Stimulated activated CD4-positive, alpha-beta T cell treated with anti-CD3 and anti-CD28 coated beads, Interleukin-2, amount 100 ng/mL, for 48 hours (primary cell): Measurements from ENCODE around the gene SLC30A4.

Experiments
- DNase-seq, 2 donors: peaks; one replicate each; pipeline ENCODE4 v3.0.0-alpha.2; 2020

The SLC30A4 gene

DNA sequence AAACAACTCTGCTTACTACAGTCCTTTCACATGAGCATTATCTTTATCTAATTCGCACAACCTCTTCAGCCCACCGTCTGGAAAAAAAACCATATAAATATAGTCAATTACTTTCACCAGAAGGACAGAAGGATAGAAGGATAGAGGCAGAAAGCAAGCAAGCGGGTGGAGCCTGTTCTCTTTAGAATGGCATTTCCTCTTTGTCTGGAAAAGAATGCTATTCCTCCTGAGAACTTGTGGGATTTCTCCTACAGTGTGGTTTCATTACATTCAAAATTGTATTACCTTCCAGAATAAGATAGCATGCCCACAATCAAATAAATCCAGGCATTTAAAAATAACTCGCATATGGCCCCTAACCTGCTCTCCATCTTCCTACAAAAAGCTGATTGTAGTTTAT lies 23.1 kb downstream of the SLC30A4 start:
- no peak for DNase-seq

DNA sequence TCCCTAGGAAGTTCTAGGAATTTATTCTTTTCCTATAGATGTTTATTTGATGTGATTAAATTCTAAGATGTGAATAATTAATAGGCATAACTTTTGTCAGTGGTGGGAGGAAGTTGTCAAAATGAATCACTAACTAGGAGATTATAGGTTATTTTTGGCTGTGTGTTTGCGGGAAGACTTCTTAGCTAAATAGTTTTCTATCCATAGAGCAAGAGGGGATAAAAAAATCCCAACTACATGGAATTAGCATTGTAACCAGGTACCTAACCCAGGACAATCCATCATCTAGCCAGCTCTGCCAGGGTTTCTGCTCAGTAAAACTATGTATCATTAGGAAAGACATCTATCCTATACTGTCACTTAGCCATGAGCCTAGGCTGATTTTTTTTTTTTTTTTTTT lies 23.9 kb downstream of the SLC30A4 start:
- no peak for DNase-seq

GRCh38 chr15:45497261-45497660 lies 25.3 kb downstream of the SLC30A4 start:
- DNase-seq, result no peak

- no peak for DNase-seq
These were observed 25.9 kb downstream of the SLC30A4 start for GRCh38 chr15:45496658-45497057.

GRCh38 chr15:45495588-45495987 lies 27.0 kb downstream of the SLC30A4 start:
- no peak for DNase-seq

DNA sequence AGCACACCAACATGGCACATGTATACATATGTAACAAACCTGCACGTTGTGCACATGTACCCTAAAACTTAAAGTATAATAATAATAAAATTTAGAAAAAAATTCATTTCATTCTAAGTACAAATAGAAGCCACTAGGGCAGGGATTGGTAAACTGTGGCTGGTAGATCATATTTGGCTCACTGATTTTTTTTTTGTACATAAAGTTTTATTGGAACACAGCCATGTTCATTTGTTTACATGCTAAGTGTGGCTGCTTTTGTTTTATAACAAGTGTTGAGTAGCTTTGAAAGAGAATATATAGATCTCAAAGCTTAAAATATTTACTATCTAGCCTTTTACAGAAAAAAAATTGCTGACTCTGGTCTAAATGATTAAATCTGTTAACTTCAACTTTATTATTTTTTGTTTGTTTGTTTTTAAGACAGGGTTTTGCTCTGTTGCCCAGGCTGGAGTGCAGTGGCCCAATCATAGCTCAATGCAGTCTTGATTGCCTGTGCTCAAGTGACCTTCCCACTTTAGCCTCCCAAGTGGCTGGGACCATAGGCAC lies 32.8 kb downstream of the SLC30A4 start:
- no peak for DNase-seq

- DNase-seq, result no peak
These were observed 36.2 kb downstream of the SLC30A4 start for GRCh38 chr15:45486317-45486716.

GRCh38 chr15:45481135-45481534 lies 41.4 kb downstream of the SLC30A4 start:
- DNase-seq, result no peak

- DNase-seq, result no peak
These were observed 46.1 kb downstream of the SLC30A4 start for GRCh38 chr15:45476410-45476809.

- DNase-seq, result no peak
These were observed 47.8 kb downstream of the SLC30A4 start for GRCh38 chr15:45474799-45475198.

DNA sequence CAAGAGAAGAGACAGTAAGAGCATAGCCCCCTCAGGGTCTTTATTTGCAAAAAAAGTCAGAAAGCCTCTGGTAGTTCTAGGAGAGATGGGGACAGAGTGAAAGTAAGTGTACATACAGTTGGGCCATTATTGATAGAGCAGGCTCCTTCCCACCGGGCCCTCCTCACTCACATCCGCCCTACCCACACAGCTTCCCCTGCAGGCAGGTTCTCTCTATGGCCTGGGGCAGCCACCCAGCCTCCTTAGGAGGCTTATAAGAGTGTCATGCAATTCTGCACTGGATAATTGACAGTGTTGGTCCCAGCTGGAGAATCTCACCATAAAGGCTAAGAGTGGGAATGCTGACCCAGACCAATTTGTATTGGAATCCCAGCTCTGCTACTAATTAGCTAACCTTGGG lies 49.5 kb downstream of the SLC30A4 start:
- DNase-seq, result no peak

GRCh38 chr15:45471151-45471550 lies 51.4 kb downstream of the SLC30A4 start:
- DNase-seq, result no peak

- DNase-seq, result no peak
These were observed 53.1 kb downstream of the SLC30A4 start for GRCh38 chr15:45469441-45469840.

- DNase-seq, result no peak
These were observed 53.5 kb downstream of the SLC30A4 start for GRCh38 chr15:45469027-45469426.

GRCh38 chr15:45468294-45468693 lies 54.3 kb downstream of the SLC30A4 start:
- DNase-seq, result no peak

DNA sequence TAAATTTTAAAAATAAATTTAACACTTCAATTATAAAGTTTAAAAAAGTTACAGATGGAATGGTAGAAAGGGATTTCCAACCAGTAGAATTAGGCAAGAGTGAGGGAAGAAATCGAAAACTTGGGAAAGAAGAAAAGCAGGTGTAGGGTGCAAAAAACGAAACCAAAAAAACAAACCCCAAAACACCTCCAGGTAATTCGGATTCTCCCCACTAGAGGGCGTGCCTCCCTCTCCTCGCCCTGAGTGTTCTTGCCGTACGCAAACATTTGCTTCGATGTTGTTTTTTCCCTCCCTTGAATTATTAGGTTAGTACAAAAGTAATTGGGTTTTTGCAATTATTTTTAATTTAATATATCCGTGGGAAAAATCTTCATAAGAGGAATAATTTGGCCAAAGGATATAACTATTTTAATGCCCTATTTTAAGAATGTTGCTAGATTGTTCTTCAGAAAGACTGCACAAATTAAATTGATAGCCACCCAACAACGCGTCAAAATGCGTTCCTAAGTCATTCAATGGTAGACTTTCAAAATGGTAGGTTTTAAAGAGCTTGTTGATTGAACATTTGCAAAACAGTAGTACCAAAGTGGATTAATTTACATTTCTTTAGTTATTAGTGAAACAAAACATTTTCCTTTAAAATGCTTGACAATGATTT lies 63.7 kb downstream of the SLC30A4 start:
- DNase-seq, result peak; percentile 86

- peak; percentile 80 to 89 for DNase-seq
These were observed 64.7 kb downstream of the SLC30A4 start for GRCh38 chr15:45457641-45458539.

DNA sequence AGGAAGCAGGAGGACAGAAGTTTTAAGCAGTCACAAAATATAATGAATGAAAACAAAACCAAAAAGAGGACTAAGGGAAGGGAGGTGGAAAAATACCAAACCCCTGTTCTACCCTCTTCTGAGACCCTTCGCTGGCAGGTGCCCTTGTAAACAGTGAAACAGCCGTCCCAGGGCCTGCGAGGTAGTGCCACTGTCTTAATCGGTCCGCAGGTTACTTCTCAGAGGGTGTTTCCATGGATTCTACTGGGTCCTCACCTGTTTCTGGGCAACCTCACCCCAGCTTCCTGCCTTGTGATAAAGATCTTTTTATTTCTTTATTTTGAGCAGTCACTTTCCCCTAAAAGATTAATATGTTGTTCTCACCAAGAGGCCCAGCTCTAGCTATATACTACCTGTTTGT lies 65.3 kb downstream of the SLC30A4 start:
- DNase-seq, result peak in 1 of 2 donors; percentile 5

DNA sequence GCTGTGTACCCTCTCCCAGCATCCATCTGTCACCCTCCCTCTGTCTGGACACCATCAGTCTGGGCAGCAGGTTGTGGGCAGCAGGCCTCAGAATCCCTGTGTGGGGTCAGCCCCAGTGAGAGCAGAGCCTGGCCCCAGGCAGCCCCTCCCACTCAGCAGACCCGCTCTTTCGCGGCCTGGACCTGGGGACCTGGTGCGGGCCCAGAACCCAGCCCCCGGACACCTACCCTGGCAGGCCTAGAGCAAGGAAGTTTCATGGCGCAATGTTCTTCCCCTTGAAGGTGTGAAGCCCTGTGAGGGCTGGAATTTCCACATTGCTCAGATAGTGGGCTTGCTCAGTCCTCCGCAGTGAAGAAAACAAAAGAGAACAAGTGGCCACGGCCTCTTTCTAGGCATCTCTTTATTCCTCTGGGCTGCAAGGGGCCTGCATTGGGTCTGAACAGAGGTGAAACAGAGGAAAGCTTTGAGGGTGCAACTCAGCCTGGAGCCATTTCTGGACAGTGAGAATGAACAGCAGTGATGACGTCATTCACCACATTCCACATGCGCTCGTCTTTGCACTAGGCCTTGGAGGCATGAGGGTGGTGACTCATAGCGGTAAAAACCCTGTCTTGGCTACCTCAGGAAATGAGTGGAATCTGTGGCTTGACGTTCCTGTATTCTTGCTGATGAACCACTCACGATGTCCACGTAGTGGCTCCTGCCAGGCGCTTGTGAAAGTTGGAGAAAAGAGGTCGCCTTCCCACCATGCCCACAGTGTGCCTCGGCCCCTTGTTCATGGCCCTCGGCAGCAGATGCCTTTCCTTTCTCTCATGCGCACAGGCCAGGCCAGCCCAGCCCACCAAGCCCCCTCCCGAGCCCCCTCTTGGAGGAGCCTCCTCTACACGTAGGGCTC lies 66.1 kb downstream of the SLC30A4 start:
- peak; percentile 31 to 61 for DNase-seq

DNA sequence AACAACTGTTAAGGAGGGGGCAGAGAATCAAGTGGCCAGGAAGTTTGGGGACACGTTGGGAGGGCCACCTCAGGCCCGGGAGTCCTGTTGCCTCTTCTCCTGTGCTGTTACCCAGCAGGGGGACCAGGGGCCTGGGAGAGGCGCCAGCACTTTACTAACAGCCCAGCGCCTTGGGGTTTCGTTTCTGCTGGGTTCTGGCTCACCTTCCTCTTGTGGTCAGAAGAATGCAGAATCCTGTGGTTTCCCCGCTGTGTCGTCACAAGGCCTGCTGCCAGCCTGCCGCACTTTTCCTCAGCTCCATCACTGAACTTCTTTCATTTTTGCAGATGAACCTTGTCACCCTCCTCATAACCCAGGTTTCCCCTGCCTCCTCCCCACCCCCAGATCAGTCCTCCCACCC lies 67.7 kb downstream of the SLC30A4 start:
- DNase-seq, result peak; percentile 54 to 56

- DNase-seq, result no peak
These were observed 71.3 kb downstream of the SLC30A4 start for GRCh38 chr15:45451265-45451664.

- no peak for DNase-seq
These were observed 72.4 kb downstream of the SLC30A4 start for GRCh38 chr15:45449916-45450867.
